Measurements from ENCODE around the gene RBM4B. TPM values are rescaled to one million over a fixed set of nuclear protein-coding genes. Genes with fewer than 3 reads are reported as not detected.

RBM4B gene
- total and polyA plus RNA-seq, 4 donors, result 7.1 to 13.8 (median 10.6) TPM

- peak overlapping the region in 2 of 3 donors; percentile 73 to 88 for H3K4me3 ChIP-seq (ENCODE audit: low read depth in 1 of 3, low read length in 3 of 3)
- H3K4me1 ChIP-seq (ENCODE audit: control insufficient read depth in 4 of 4, insufficient read depth in 4 of 4, low read length in 3 of 4), result peaks cover 2 to 51% (median 45%) of the 10 kb centered on the region in 4 donors
- no peaks in the 10 kb centered on the region for H3K27me3 ChIP-seq (ENCODE audit: control insufficient read depth in 4 of 4, insufficient read depth in 4 of 4, low read length in 3 of 4)
- peak overlapping the region; percentile 14 to 48 for H3K27ac ChIP-seq (ENCODE audit: low read depth in 1 of 2, low read length in 2 of 2)
- 34% methylated on average over 4 of the region's 4 CpGs for WGBS
- H3K9ac ChIP-seq (ENCODE audit: low read depth in 1 of 2, low read length in 2 of 2), result peak overlapping the region in 1 of 2 donors; percentile 89
- no peak for DNase-seq (ENCODE audit: low spot score)
- TF ChIP-seq FOXA1 (IDR thresholded peaks at IDR 0.05) (no peak), HNF4A (conservative IDR thresholded peaks at IDR 0.05) (no peak), EGR1 (IDR thresholded peaks at IDR 0.05; ENCODE audit: low read depth in 2 of 2) (no peak), MAX (IDR thresholded peaks at IDR 0.05) (no peak), GABPA (IDR thresholded peaks at IDR 0.05 in 1 of 2, conservative IDR thresholded peaks at IDR 0.05 in 1 of 2) (no peak), SP1 (IDR thresholded peaks at IDR 0.05) (no peak), TAF1 (conservative IDR thresholded peaks at IDR 0.05) (no peak), ZBTB33 (IDR thresholded peaks at IDR 0.05) (no peak), CTCF (IDR thresholded peaks at IDR 0.05; ENCODE audit: low read depth, low read length, missing input control) (no peak), REST (IDR thresholded peaks at IDR 0.05) (no peak)
- H3K36me3 ChIP-seq (ENCODE audit: control insufficient read depth in 4 of 4, insufficient read depth in 3 of 4, low read depth in 1 of 4, low read length in 3 of 4), result peaks cover under 1 to 13% (median 5%) of the 10 kb centered on the region in 4 donors
- H3K9me3 ChIP-seq (ENCODE audit: control insufficient read depth in 4 of 4, low read length in 3 of 4), result no peaks in the 10 kb centered on the region
Observed at GRCh38 chr11:66619080-66619554, 58.6 kb downstream of the RBM4B start.

- H3K4me3 ChIP-seq (ENCODE audit: low read depth in 1 of 3, low read length in 3 of 3), result peak overlapping the region; percentile 73 to 88 (median 88)
- DNase-seq (ENCODE audit: low spot score), result no peak
- H3K27ac ChIP-seq (ENCODE audit: low read depth in 1 of 2, low read length in 2 of 2), result peak overlapping the region; percentile 96
- peaks cover 0 to 2% (median 0%) of the 10 kb centered on the region in 4 donors for H3K36me3 ChIP-seq (ENCODE audit: control insufficient read depth in 4 of 4, insufficient read depth in 3 of 4, low read depth in 1 of 4, low read length in 3 of 4)
- no peaks in the 10 kb centered on the region for H3K9me3 ChIP-seq (ENCODE audit: control insufficient read depth in 4 of 4, low read length in 3 of 4)
- H3K9ac ChIP-seq (ENCODE audit: low read depth in 1 of 2, low read length in 2 of 2), result peak overlapping the region; percentile 79 to 89
- H3K4me1 ChIP-seq (ENCODE audit: control insufficient read depth in 4 of 4, insufficient read depth in 4 of 4, low read length in 3 of 4), result peaks cover 3 to 44% (median 39%) of the 10 kb centered on the region in 4 donors
- H3K27me3 ChIP-seq (ENCODE audit: control insufficient read depth in 4 of 4, insufficient read depth in 4 of 4, low read length in 3 of 4), result no peaks in the 10 kb centered on the region
- WGBS, result under 1% methylated on average over 38 of the region's 38 CpGs
- peak in 1 of 2 donors; percentile 10 for TF ChIP-seq EGR1 (IDR thresholded peaks at IDR 0.05; ENCODE audit: low read depth in 2 of 2)
- no peak for TF ChIP-seq HNF4A (conservative IDR thresholded peaks at IDR 0.05)
Observed at GRCh38 chr11:66617155-66617834, 60.4 kb downstream of the RBM4B start.

All from liver (tissue), 9 donors.